Heart left ventricle (tissue), 13 donors: ENCODE results near the gene NR2F2.

Experiments
- CTCF ChIP-seq, 12 donors: fragments of 200-600 bp; sonication (generic) in 4 of 12; IDR thresholded peaks; one replicate each; pipeline versions ENCODE4 v1.5.0 to v1.8.0; 2018 to 2022; ENCODE audit warnings: antibody characterized with exemption in 12 of 12, mild to moderate bottlenecking in 5 of 12
- POLR2A ChIP-seq, 2 donors: fragments of 450-650 bp; IDR thresholded peaks; one replicate each; pipeline ENCODE4 v1.6.1; 2017; ENCODE audit warnings: antibody characterized with exemption in 2 of 2, mild to moderate bottlenecking in 2 of 2, moderate library complexity in 2 of 2
- donor health status: ischemic (EF 13 %, LVEDD 7.1; RV severe dilation, severe dysfunction).
- donor health status: DM: no; HTN: yes; CAD: no.
- donor health status: DM: no; HTN: no; CAD: no.
- donor health status: ischemic (EF 25% LVEDD 6.9; RV normal size, moderate dysfunction).
- donor health status: ischemic (EF 25% LVEDD 5.7; RV mildly dilated, moderate dysfunction).
- donor health status: ischemic (EF 35%, LVEDD 5.7; RV mildly dilated, moderate dysfunction).
- donor health status: nonischemic (EF 11% LVEDD 7.7; RV severe dilation, severe dysfunction).
- donor health status: DM: yes; HTN: yes; CAD: no.
- donor health status: PGD.
- donor health status: ischemic (EF 29% LVEDD 5.4; RV normal size, mild dysfunction).
- donor health status: nonischemic (EF 23%, LVEDD 6.1; RV moderate dilation, normal function).

DNA sequence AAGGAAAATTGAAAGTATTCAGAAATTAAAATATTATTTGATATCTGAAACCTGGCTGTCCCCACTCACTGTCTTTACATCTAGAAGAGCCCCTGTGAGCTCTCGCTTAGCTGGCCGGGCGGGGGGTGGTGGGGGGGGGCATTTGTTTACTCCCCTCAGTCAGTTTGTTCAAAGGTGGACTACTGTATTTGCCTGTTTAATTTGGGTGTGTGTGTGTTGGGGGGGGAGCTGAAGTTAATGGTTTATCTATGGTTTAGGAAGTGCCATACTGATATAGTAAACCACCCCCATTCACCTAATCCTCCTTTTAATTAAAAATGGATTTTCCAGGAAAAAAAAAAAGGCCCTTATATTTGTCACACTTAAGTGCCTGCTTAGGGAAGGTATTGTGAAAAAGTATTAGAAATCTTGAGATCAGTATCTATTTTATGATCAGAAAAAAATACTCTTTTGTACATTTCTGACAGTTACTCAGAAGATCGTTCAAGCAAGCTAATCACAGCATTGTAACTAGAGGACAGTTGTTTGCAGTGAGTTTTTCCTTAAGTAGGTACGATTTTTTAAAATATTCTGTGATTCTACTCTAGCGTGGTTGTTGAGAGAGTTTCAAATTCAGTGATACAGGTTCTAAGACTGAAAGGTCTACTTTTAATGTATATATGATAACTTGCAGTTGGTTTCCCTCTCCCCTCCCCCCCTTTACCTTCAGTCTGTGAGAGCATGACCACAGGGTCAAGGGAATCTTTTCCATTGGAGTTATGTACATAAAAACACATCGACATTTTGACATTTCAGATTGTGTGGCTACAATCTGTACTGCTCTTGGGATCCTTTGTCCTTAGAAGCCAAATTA, 8.5 kb downstream of the NR2F2 start:
- TF ChIP-seq CTCF (IDR thresholded peaks at IDR 0.05) (no peak), POLR2A (IDR thresholded peaks at IDR 0.05) (no peak)
